ENCODE results near the gene ITLN1.

DNA sequence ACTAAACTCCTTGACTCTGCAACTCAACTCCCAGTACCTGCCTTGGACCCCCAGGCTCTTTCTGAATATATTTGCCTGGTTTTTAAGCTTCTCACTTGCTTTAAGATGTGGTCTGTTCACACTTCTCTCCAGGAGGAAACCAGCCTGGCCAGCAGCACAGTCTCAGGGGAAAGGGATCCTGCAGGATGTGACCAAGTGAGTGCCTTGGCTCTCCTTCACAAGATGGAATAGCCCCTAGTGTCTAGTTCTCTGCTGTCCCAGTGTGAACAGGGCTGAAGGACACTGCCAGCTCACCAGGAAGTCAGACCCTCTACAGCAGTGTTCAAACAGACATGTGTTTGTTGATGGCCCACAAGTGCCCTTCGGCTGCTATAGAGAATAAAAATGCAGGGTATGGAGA, 55.2 kb downstream of the ITLN1 start:
- TF ChIP-seq POLR2A (IDR thresholded peaks at IDR 0.05) = no peak
- TF ChIP-seq, protein P1, sequence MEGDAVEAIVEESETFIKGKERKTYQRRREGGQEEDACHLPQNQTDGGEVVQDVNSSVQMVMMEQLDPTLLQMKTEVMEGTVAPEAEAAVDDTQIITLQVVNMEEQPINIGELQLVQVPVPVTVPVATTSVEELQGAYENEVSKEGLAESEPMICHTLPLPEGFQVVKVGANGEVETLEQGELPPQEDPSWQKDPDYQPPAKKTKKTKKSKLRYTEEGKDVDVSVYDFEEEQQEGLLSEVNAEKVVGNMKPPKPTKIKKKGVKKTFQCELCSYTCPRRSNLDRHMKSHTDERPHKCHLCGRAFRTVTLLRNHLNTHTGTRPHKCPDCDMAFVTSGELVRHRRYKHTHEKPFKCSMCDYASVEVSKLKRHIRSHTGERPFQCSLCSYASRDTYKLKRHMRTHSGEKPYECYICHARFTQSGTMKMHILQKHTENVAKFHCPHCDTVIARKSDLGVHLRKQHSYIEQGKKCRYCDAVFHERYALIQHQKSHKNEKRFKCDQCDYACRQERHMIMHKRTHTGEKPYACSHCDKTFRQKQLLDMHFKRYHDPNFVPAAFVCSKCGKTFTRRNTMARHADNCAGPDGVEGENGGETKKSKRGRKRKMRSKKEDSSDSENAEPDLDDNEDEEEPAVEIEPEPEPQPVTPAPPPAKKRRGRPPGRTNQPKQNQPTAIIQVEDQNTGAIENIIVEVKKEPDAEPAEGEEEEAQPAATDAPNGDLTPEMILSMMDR (IDR thresholded peaks at IDR 0.05) = no peak
